ENCODE results near the gene TEX13D. TPM values are rescaled to one million over a fixed set of nuclear protein-coding genes. Genes with fewer than 3 reads are reported as not detected.

TEX13D gene
- total RNA-seq, 1 experiment from 2014 or later, result 0.15 TPM

GRCh38 chrX:124341396-124342132, 9.1 kb downstream of the TEX13D start:
- Histone ChIP-seq H3K9me3 (ENCODE audit: control insufficient read depth in 1 of 2, insufficient read depth in 1 of 2, low read depth in 1 of 2, low read length in 2 of 2) (no peaks in the 10 kb centered on the region), H3K9ac (ENCODE audit: low read length) (no peak overlapping the region), H3K36me3 (ENCODE audit: control insufficient read depth in 1 of 2, insufficient read depth in 2 of 2, low read length in 2 of 2) (no peaks in the 10 kb centered on the region), H2AFZ (ENCODE audit: low read depth, low read length, poor library complexity, severe bottlenecking) (no peak overlapping the region), H3K27ac (ENCODE audit: low read depth, low read length) (no peak overlapping the region), H3K4me3 (replicated peaks in 1 of 2; ENCODE audit: low read depth in 1 of 2, low read length in 2 of 2) (no peak overlapping the region), H3K4me2 (ENCODE audit: low read length) (no peak overlapping the region), H3K79me2 (ENCODE audit: insufficient read depth, low read length) (no peaks in the 10 kb centered on the region), H3K27me3 (ENCODE audit: insufficient read depth, low read length) (no peaks in the 10 kb centered on the region), H3K4me1 (ENCODE audit: control insufficient read depth in 1 of 2, insufficient read depth in 2 of 2, low read length in 2 of 2) (no peaks in the 10 kb centered on the region), H4K20me1 (ENCODE audit: insufficient read depth) (no peaks in the 10 kb centered on the region), H3K9me2 (ENCODE audit: insufficient read depth) (no peaks in the 10 kb centered on the region)
- intact Hi-C loops (cut with micrococcal nuclease), result no loop called here
- ATAC-seq, result no peak
- RAD21 ChIA-PET (ENCODE audit: low non-redundant PET in 1 of 2, low total read pairs in 2 of 2, uncharacterized antibody in 2 of 2, unreplicated experiment in 2 of 2), result no interaction called here
- POLR2A ChIA-PET, result no interaction called here
- CTCF ChIA-PET, result no interaction called here
- DNase-seq (ENCODE audit: low read depth, low spot score), result no peak
- no TSS peak for BruUV-seq (replicated peaks)
- TF ChIP-seq EGR1 (IDR thresholded peaks at IDR 0.05; ENCODE audit: low read depth) (no peak), CEBPB (IDR thresholded peaks at IDR 0.05; ENCODE audit: low read depth) (no peak), ZNF274 (IDR thresholded peaks at IDR 0.05; ENCODE audit: low read depth, low read length) (no peak), EZH2phosphoT487 (IDR thresholded peaks at IDR 0.05; ENCODE audit: borderline replicate concordance) (no peak), ELF1 (IDR thresholded peaks at IDR 0.05; ENCODE audit: borderline replicate concordance, low read depth) (no peak), POLR2A (IDR thresholded peaks at IDR 0.05; ENCODE audit: borderline replicate concordance, extremely low read depth, insufficient read depth, insufficient read length) (no peak), SP1 (IDR thresholded peaks at IDR 0.05; ENCODE audit: low read depth) (no peak), EZH2 (IDR thresholded peaks at IDR 0.05) (no peak), JUND (IDR thresholded peaks at IDR 0.05) (no peak), CBX3 (IDR thresholded peaks at IDR 0.05; ENCODE audit: low read depth) (no peak), SIN3A (IDR thresholded peaks at IDR 0.05; ENCODE audit: low read depth) (no peak), REST (IDR thresholded peaks at IDR 0.05; ENCODE audit: low read depth) (no peak), SRF (IDR thresholded peaks at IDR 0.05; ENCODE audit: low read depth) (no peak), FOSL1 (IDR thresholded peaks at IDR 0.05; ENCODE audit: low read depth) (no peak), YY1 (IDR thresholded peaks at IDR 0.05; ENCODE audit: extremely low read depth, insufficient replicate concordance, low read depth, low read length) (no peak), ZFX (IDR thresholded peaks at IDR 0.05) (no peak), RAD21 (IDR thresholded peaks at IDR 0.05; ENCODE audit: low read depth) (no peak), ATF3 (IDR thresholded peaks at IDR 0.05) (no peak), ZBTB33 (IDR thresholded peaks at IDR 0.05; ENCODE audit: extremely low read depth, insufficient replicate concordance, low read length) (no peak)
- TF ChIP-seq, protein P1, sequence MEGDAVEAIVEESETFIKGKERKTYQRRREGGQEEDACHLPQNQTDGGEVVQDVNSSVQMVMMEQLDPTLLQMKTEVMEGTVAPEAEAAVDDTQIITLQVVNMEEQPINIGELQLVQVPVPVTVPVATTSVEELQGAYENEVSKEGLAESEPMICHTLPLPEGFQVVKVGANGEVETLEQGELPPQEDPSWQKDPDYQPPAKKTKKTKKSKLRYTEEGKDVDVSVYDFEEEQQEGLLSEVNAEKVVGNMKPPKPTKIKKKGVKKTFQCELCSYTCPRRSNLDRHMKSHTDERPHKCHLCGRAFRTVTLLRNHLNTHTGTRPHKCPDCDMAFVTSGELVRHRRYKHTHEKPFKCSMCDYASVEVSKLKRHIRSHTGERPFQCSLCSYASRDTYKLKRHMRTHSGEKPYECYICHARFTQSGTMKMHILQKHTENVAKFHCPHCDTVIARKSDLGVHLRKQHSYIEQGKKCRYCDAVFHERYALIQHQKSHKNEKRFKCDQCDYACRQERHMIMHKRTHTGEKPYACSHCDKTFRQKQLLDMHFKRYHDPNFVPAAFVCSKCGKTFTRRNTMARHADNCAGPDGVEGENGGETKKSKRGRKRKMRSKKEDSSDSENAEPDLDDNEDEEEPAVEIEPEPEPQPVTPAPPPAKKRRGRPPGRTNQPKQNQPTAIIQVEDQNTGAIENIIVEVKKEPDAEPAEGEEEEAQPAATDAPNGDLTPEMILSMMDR (IDR thresholded peaks at IDR 0.05 in 2 of 3, conservative IDR thresholded peaks at IDR 0.05 in 1 of 3; ENCODE audit: borderline replicate concordance in 1 of 3, insufficient read depth in 1 of 3, low read depth in 2 of 3, low read length in 2 of 3), result no peak
